Bronchial epithelial cell (primary cell): Measurements from ENCODE around the gene BTRC. TPM values are rescaled to one million over a fixed set of nuclear protein-coding genes. Genes with fewer than 3 reads are reported as not detected.

Source experiments
- DNase-seq: peaks from one replicate; pipeline ENCODE4 v3.0.0-alpha.2; 2010; ENCODE audit warnings: low read depth
- FAIRE-seq: peaks from 2 replicates; lab custom pipeline; 2011; peaks lifted over from hg19 to GRCh38; lab: Jason Lieb, UNC
- H3K27me3 ChIP-seq: 2 replicates; pipeline ENCODE4 v1.5.1; 2011; ENCODE audit warnings: low read length; ENCODE audit not compliant: control insufficient read depth, insufficient read depth
- H3K36me3 ChIP-seq: 2 replicates; pipeline ENCODE4 v1.5.1; 2011; ENCODE audit warnings: low read length; ENCODE audit not compliant: control insufficient read depth, insufficient read depth
- H3K4me3 ChIP-seq: 2 replicates; pipeline ENCODE4 v1.5.1; 2011; ENCODE audit warnings: mild to moderate bottlenecking, low read depth, low read length, control low read depth
- total RNA-seq: library from RNA; depleted of rRNA; stranded (reverse); fragments of >200 nt; gene quantifications from 2 replicates; pipeline ENCODE4 v1.2.1, GENCODE V29; 2014
- TF ChIP-seq, protein P1 (sequence below): IDR thresholded peaks from 2 replicates; pipeline ENCODE4 v1.5.1; 2011; ENCODE audit warnings: mild to moderate bottlenecking, moderate library complexity, low read length, control low read depth, inconsistent platforms; ENCODE audit not compliant: insufficient read depth, severe bottlenecking

The BTRC gene
- total RNA-seq, 1 donor from 2014 or later: 6.8 TPM

DNA sequence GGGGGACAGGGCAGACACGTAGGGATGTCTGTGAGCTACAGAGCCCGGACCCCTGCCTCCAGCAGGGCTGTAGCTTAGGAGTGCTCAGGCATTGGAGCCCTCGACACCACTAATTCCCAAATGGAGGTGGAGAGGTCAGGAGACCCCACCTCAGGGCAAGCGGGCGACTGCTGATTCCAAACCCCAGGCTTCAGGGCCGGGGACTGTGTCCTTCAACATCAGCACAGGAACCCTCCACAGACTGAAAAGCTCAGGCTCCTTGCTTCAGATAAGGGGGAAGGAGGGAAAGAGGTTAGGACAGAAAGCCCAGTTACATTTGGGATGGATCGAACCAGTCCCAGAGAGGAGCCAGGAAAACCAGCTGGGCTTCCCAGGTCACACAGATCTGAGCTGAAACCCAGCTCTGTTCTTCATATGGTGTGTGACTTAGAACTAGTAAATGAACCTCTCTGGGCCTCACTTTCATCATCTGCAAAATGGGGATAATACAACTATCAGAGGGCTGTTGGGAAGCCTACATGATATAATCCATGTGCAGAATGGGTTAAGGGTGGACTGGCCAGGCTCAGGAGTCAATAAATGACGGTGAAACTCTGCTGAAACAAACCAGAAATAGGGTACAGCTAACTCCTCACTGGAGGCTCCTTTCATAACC lies 217.4 kb downstream of the BTRC start:
- peaks cover 10% of the 10 kb centered on the region for H3K27me3 ChIP-seq
- H3K4me3 ChIP-seq: no peak overlapping the region
- TF ChIP-seq, protein P1, sequence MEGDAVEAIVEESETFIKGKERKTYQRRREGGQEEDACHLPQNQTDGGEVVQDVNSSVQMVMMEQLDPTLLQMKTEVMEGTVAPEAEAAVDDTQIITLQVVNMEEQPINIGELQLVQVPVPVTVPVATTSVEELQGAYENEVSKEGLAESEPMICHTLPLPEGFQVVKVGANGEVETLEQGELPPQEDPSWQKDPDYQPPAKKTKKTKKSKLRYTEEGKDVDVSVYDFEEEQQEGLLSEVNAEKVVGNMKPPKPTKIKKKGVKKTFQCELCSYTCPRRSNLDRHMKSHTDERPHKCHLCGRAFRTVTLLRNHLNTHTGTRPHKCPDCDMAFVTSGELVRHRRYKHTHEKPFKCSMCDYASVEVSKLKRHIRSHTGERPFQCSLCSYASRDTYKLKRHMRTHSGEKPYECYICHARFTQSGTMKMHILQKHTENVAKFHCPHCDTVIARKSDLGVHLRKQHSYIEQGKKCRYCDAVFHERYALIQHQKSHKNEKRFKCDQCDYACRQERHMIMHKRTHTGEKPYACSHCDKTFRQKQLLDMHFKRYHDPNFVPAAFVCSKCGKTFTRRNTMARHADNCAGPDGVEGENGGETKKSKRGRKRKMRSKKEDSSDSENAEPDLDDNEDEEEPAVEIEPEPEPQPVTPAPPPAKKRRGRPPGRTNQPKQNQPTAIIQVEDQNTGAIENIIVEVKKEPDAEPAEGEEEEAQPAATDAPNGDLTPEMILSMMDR: no peak
- no peak for DNase-seq
- H3K36me3 ChIP-seq: no peaks in the 10 kb centered on the region
- FAIRE-seq: no peak

DNA sequence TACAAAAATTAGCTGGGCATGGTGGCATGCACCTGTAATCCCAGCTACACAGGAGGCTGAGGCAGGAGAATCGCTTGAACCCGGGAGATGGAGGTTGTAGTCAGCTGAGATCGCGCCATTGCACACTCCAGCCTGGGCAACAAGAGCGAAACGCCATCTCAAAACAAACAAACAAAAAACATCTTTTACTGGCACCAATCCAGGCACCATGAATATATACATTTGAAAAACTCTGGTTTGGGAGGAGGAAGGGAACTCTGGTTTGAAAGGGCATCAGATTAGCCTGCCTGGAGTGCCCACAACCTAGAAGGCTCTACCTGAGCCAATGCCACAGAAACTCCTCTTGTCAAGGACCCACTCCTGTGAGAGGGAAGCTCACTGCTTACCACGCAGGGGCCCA lies 218.2 kb downstream of the BTRC start:
- no peak for DNase-seq
- TF ChIP-seq, protein P1: no peak
- no peak for FAIRE-seq
- Histone ChIP-seq H3K36me3 (no peaks in the 10 kb centered on the region), H3K4me3 (no peak overlapping the region), H3K27me3 (peaks cover 6% of the 10 kb centered on the region)

DNA sequence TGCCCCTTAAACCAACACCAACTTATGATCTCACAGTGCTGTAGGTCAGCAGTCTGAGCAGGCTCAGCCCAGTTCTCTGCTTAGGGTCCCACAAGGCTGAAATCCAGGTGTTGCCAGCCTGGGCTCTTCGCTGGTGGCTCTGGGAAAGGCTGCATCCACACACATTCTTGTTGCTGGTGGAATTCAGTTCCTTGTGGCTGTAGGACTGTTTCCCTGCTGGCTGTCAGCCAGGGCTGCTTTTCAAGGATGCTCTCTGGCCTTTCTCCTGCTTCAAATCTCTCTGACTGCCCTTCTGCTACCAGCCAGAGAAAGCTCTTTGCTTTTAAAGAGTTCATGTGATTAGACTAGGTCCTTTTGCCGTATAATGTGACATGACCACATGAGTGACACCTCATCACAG lies 218.8 kb downstream of the BTRC start:
- FAIRE-seq (no peak), DNase-seq (no peak)
- Histone ChIP-seq H3K27me3 (peaks cover 3% of the 10 kb centered on the region), H3K4me3 (no peak overlapping the region), H3K36me3 (no peaks in the 10 kb centered on the region)
- TF ChIP-seq, protein P1: no peak

DNA sequence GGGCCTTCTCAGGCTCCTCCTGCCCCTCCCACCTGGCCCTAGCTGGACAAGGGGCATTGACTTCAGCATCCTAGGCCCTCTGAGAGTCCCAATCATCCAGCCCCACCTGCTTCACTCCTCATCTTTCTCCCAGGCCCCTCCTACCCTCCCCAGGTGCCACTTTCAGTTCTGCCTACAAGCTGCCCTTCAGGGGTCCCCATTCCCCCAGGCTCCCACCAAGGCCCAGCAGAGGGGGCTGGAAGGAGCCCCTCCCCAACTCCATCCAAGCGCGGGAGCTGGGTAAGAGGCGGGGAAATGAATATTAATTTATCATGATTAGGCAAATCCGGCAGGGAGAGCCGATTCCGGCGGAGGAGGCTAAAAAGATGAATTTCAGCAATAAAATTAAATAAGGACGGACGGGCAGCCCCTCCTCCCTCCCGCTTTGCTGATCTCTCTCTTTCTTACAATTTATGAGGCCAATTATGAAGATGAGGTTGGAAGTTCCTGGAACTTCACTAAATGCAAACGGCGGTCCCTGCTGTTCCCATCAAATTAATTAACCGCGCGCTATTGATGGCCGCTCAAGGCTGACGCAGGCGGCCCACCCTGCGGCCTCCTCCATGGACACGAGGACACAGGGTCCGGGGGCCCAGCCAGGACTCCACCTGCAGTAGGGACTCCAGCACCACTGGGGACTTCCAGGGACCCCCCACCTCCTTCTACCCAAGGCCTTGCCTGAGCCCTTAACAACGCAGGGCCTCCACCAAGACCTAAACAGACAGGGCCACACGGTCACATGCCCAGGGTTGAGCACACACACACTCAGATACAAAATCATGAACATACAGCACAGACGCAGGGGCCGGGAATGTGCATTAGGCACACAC lies 220.2 kb downstream of the BTRC start:
- H3K36me3 ChIP-seq: no peaks in the 10 kb centered on the region
- TF ChIP-seq, protein P1: no peak
- FAIRE-seq (no peak), DNase-seq (no peak)
- peaks cover 3% of the 10 kb centered on the region for H3K27me3 ChIP-seq
- no peak overlapping the region for H3K4me3 ChIP-seq

DNA sequence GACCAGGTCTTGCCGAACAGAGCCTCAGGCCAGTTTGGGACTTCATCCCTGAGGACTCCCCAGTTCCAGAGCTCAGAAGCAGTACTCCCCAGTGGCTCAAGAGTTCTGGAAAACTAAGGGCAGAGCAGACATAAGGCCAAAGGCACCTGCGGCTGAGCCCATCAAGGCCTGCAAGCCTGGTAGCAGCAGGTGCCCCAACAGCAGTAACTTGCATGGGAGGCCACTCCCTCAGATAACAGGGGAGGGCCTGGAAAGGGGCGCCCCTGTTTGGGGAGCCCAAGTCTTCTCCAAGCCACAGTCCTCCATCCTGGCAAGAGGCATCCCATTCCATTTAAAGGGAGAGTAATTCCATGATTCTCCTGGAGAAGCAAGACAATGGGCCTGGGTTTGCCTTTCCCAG lies 221.1 kb downstream of the BTRC start:
- Histone ChIP-seq H3K36me3 (no peaks in the 10 kb centered on the region), H3K27me3 (no peaks in the 10 kb centered on the region), H3K4me3 (no peak overlapping the region)
- TF ChIP-seq, protein P1: no peak
- DNase-seq (no peak), FAIRE-seq (no peak)
